Transverse colon (tissue), 4 donors: ENCODE results near the gene SBK2.

Experiments used
- CTCF ChIP-seq, 5 experiments: fragments of 200-600 bp in 3 of 5; fragments of 450-650 bp in 2 of 5; sonication (generic) in 3 of 5; IDR thresholded peaks; 1 replicate in 2 of 5; 2 replicates in 3 of 5; pipeline ENCODE4 v1.5.1; 2016 to 2017; ENCODE audit warnings: antibody characterized with exemption in 5 of 5, inconsistent platforms in 3 of 5, mild to moderate bottlenecking in 2 of 5, moderate library complexity in 1 of 5
- EP300 ChIP-seq: sonication (generic); formaldehyde crosslinking; IDR thresholded peaks from one replicate; pipeline ENCODE4 v1.6.1; 2017; ENCODE audit warnings: antibody characterized with exemption, low read depth
- POLR2AphosphoS5 ChIP-seq, 3 donors: sonication (generic); formaldehyde crosslinking; IDR thresholded peaks; one replicate each; pipeline ENCODE4 v1.6.1; 2016; ENCODE audit warnings: antibody characterized with exemption in 3 of 3

GRCh38 chr19:55481148-55481793 lies 55.7 kb downstream of the SBK2 start:
- TF ChIP-seq CTCF (IDR thresholded peaks at IDR 0.05) (no peak), POLR2AphosphoS5 (IDR thresholded peaks at IDR 0.05) (no peak), EP300 (no peak)
